Stimulated activated CD8-positive, alpha-beta memory T cell treated with anti-CD3 and anti-CD28 coated beads, Interleukin-7, amount 100 ng/mL, for 1 hour (primary cell): Measurements from ENCODE around the gene SS18L1.

Source experiments
- DNase-seq, 2 donors: peaks; one replicate each; pipeline ENCODE4 v3.0.0-alpha.2; 2020; ENCODE audit warnings: low read depth in 2 of 2

SS18L1 gene

GRCh38 chr20:62155428-62156253 is 12.1 kb downstream of the SS18L1 start:
- no peak for DNase-seq

GRCh38 chr20:62156254-62156556 is 12.6 kb downstream of the SS18L1 start:
- DNase-seq: no peak

- DNase-seq: peak; percentile 43 to 52
Observed at GRCh38 chr20:62156592-62157386, 13.2 kb downstream of the SS18L1 start.

GRCh38 chr20:62157387-62158087 is 14.0 kb downstream of the SS18L1 start:
- no peak for DNase-seq

DNA sequence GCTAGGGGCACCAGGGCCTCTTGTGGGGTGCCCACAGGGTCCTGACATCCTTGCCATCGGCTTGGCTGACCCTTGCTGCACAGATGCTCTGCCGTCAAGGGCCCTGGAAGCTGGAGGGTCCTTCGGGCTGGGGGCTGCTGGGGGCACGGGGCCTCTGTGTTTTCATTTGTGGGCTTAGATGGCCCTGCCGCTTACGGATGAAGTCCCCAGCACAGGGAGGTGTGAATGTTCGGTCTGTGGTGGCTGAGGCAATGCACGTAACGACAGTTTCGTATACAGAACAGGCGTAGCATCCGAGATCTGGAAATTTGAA is 14.5 kb downstream of the SS18L1 start:
- DNase-seq: no peak

- DNase-seq: no peak
Observed at GRCh38 chr20:62158541-62158940, 15.0 kb downstream of the SS18L1 start.

- DNase-seq: no peak
Observed at GRCh38 chr20:62159052-62159451, 15.5 kb downstream of the SS18L1 start.

DNA sequence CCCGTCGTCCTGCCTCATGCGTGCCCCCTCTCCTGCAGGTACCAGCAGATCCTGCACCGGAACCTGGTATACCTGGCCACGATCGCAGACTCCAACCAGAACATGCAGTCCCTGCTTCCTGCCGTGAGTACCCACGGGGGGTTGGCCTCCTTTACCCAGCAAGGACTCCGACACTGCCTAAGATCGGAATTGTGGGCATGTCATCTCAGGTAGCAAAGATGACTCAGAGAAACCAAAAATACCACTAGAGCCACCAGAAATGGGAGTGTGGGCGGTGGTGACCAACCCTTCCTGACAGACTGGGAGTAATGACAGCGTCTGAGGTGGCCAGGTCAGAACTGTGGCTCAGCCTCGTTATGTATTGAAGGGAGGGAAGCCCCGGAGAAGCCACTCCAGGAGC is 16.3 kb downstream of the SS18L1 start:
- DNase-seq: no peak

- DNase-seq: no peak
Observed at GRCh38 chr20:62160253-62160652, 16.7 kb downstream of the SS18L1 start.

- DNase-seq: no peak
Observed at GRCh38 chr20:62160876-62161275, 17.3 kb downstream of the SS18L1 start.

DNA sequence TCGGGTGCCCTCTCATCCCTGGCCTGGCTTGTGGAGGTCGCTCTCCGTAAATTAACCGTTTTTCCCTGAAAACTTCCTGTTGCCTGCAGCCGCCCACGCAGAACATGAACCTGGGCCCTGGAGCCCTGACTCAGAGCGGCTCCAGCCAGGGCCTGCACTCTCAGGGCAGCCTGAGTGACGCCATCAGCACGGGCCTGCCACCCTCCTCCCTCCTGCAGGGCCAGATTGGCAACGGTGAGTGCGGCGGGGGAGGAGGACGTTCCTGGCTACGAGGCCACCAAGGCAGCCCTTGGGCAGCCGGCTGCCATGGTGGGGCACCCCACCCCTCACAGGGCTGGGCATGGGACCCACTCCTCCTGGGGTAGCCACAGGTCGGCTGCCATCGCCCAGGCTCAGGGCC is 17.8 kb downstream of the SS18L1 start:
- DNase-seq: no peak

GRCh38 chr20:62162765-62163484 is 19.4 kb downstream of the SS18L1 start:
- no peak for DNase-seq

DNA sequence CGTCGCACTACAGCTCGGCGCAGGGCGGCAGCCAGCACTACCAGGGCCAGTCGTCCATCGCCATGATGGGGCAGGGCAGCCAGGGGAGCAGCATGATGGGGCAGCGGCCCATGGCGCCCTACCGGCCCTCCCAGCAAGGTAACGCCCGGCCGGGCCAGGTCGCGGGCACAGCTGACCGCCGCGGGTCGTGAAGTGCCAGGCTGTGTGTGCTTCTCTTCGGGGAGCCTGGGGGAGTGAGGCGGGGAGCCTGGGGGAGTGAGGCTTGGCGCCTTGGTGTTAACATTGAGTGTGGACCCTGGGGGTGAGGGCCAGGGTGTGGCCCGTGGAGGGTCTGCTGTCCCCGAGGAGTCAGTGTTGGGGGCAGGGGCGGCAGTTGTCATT is 19.9 kb downstream of the SS18L1 start:
- no peak for DNase-seq

DNA sequence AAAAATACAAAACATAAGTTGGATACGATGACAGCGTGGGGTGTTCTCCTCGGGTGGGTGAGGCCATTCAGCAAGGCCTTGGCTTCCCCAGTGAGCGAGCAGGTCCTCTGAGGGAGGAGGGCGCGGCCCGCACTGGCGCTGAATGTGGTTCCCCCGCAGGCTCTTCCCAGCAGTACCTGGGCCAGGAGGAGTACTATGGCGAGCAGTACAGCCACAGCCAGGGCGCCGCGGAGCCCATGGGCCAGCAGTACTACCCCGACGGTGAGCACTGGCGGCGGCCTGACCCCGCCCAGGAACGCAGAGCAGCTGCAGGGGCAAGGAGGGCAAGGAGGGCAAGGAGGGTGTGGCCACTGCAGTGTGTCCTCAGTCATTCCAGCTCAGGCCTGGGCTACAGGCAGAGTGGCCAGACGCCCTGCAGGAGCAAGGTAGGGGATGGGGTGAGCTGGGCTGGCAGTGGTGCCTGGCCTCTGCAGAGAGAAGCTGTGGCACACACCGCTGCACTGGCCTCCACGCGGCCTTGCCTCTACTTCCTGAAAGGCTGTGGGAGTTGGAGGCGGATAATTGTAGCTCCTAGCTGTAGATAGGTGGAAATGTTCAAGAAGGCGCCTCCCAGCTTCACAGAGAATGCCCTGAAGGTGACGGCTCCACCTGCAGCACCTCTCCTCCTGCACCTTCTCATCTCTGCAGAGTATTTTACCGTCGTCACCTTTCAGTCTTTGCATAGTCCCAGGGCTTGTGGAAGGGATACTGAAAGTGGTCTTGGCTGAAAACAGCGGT is 20.6 kb downstream of the SS18L1 start:
- DNase-seq: no peak

GRCh38 chr20:62164879-62165761 is 21.6 kb downstream of the SS18L1 start:
- no peak for DNase-seq

DNA sequence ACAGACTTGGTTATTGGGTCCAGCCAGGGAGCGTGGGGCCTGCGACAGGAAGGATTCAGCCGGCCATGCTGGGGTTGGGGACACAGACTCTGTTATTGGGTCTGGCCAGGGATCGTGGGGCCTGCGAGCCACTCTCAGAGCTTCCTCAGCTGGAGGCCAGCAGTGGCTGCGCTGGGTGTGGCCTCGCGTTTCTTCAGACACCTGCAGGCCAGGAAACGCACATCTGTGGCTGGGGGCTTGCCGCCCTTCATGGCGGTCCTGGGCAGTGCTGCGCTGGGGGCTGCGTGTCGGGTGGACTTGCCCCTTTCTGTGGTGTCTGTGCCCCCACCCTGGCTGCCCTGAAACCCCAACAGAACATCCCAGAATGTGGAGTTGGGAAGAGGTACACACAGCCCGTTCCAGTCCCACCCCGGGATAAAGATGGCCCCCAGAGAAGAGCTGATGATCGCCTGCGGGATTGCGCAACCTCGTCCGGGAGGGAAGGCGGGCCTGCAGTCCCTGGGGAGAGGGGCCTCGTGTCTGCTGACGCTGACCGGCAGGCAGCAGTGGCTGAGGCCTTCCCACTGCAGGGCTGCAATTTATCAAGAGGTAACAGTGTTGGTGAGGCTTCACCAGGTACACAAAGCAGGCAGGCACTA is 22.3 kb downstream of the SS18L1 start:
- DNase-seq: no peak

DNA sequence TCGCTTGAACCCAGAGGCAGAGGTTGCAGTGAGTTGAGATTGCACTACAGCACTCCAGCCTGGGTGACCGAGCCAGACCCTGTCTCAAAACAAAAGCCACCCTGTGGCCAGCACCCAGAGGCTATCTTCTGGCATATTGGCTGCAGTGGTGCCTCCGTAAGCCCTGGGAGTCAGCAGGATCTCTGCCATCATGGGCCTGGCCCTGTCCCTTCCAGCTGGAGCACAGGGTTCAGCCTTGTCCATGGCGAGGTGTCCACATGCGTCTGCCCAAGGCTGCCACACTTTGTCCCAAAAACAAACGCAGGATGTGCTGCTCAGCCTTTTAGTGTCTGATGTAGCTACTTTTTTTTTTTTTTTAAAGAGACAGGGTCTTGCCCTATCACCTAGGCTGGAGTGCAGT is 23.9 kb downstream of the SS18L1 start:
- DNase-seq: no peak

GRCh38 chr20:62168061-62168460 is 24.5 kb downstream of the SS18L1 start:
- no peak for DNase-seq

- DNase-seq: no peak
Observed at GRCh38 chr20:62168890-62169435, 25.4 kb downstream of the SS18L1 start.

- no peak for DNase-seq
Observed at GRCh38 chr20:62170536-62170935, 27.0 kb downstream of the SS18L1 start.
